Stimulated activated CD8-positive, alpha-beta memory T cell treated with anti-CD3 and anti-CD28 coated beads, Interleukin-7, amount 100 ng/mL, for 1 hour (primary cell): ENCODE results near the gene DCLK1.

Experiments used
- DNase-seq, 2 donors: peaks; one replicate each; pipeline ENCODE4 v3.0.0-alpha.2; 2020; ENCODE audit warnings: low read depth in 2 of 2

Gene DCLK1

GRCh38 chr13:36131222-36131930, at the start of gene DCLK1:
Gene DCLK1 (minus strand): TSS chr13:36131382.
- DNase-seq = no peak

DNA sequence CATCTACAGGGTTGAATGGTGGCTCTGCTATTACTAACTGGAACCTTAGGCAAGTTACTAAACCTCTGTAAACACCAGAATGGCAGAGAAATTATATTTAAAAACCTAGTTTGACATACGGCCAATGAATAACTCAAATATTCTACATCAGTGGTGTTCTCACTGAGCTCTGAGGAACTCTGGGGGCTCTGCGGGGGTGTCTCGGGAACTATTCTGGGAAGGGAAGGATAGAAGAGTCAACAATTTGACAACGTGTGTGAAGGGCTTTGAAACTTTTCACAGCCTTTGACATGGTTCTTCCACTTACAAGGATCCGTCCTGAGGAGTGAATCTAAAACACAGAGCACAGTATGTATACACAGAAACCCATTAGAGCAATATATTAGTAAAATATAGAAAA, 44.4 kb upstream of the DCLK1 start:
- no peak for DNase-seq

GRCh38 chr13:36174923-36175322, 43.7 kb upstream of the DCLK1 start:
- no peak for DNase-seq

DNA sequence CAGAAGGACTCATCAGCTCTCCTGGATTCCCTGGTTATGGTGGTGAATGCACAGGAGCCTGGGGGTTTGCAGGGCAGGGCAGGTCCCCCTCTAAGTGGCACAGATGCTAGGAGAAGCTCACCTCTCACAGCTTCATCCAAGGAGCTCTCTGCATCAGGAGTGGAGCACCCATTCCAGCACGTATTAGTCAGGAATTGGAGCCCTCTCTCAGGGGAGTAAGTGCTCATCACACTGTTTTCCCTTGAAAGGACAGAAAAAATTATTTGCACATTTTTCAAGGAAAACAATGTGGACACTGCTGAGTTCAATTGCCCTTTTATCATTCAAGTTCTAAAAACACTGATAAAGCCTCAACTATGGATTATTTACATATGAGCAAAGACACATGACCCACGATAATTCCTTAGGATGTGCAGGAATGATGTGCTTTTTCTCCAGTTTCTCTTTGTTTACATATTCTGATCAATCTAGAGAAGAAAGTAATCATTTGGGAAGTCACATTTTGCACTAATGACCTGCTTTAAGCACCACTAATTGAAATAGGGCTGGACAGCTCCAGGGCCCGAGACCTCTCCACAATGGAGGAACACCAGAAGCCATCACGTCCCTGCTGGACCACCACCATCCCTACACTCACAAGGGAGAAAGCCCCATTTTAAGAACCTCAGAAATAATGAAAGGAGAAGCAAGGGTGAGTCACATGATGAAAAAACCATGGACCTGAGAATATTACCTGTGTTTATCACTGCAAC, 42.6 kb upstream of the DCLK1 start:
- no peak for DNase-seq

DNA sequence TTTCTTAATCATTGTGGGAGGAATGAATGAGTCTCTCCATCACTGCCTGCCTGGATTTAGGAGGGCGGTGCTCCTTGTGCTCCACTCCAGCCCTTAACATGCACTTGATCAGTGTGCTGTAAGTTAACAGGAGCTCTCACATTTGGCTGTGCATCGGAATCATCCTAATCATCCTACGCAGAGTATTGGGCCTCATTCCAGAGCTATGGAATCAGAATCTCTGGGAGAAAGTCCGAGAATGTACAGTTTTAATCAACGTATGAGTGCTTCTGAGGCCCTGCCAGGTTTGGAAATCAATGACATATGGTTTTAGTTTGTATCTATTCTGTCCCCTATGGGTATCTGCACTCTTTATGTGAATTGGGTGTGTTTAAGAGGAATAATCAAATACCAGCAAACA, 34.9 kb upstream of the DCLK1 start:
- DNase-seq = no peak

GRCh38 chr13:36163809-36164308, 32.7 kb upstream of the DCLK1 start:
- DNase-seq = no peak

DNA sequence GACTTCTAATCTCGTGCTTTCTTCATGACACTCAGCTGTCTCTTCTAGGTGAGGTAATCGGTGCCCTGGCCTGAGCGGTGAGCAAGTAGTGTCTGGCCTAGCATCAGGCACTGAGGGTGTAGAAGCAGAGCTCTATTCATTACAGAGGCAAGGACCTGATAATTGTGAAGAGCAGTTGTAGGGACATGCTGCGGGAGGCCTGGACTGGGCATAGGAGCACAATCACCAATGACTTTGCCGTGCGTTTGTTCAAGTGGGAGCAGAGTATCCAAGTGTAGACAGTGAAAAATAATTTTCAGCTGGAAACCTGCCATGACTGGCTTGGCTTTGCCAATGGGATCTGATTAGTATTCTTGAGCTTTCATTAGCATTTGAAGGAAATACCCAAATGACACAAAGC, 32.1 kb upstream of the DCLK1 start:
- DNase-seq = no peak

DNA sequence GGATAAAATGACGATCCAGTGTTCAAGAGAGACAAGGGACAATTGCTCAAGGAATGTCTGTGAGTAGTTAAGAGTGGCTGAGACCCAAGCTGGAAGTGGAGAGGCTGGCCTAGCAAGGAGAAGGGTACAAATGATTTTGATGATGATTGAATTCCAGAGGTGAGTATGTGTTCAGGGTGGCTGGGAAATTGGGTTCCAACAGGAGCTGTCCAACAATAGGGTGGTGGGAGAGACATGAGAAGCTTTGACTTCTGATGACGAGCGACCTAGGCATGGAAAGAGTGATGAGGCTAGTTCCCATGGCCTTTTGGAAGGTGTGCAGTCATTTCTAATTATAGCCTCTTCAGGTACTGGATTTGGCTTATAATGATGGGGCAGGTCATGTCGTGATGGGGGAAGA, 29.1 kb upstream of the DCLK1 start:
- DNase-seq = no peak

- no peak for DNase-seq
Measured at GRCh38 chr13:36158611-36159010, 27.4 kb upstream of the DCLK1 start.

DNA sequence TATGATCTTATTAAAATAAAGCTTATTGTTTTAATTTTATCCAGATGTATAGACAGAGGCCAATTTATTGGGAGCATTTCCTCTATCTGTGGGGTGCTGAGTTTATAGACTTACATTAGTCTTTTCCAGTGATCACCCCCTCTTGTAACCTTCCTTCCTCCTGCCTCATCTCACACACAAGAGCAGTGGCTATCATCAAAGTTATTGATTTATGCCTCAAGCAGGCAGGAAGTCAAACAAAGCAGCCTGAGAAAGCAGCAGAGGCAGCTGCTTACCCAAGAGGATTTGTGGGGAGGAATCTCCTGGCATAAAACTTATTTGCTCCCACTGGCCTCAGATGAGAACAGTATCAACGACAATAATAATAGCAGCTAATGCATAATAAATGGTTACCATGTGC, 26.3 kb upstream of the DCLK1 start:
- DNase-seq = no peak

DNA sequence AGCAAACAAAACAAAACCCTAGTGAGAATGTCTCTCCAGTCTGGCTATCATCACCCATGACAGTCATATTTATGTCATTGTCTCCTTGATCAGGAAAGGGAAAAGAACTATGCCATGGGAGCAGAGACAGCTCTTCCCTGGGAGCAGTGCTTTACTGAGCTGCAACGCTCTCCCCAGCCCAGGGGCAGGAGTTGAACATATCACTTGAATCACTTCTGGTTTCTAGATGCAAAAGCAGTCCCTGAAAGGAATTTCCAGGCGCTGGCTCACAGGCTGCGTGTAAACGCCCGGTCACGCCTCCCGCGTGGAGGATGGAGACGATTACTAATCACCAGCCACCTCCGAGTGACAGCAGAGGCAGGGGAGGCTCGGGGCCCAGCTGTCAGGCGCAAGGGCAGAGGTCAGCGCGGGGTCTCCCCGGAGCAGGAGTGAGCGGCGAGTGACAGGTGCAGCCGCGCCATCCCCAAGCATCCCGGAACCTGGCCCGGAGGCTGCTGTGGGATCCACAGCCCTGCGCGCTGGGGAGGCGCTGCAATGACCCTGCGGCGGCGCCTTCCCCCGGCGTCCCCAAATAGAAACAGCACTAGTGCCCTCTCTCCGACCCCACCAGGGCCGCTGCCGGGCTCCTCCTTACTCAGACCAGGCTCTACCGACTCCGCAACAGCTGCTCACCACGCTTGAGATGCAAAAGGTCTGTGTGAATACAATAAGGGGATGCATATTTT, 23.5 kb upstream of the DCLK1 start:
- no peak for DNase-seq

GRCh38 chr13:36151591-36151990, 20.4 kb upstream of the DCLK1 start:
- DNase-seq = no peak

GRCh38 chr13:36148446-36148845, 17.3 kb upstream of the DCLK1 start:
- no peak for DNase-seq

DNA sequence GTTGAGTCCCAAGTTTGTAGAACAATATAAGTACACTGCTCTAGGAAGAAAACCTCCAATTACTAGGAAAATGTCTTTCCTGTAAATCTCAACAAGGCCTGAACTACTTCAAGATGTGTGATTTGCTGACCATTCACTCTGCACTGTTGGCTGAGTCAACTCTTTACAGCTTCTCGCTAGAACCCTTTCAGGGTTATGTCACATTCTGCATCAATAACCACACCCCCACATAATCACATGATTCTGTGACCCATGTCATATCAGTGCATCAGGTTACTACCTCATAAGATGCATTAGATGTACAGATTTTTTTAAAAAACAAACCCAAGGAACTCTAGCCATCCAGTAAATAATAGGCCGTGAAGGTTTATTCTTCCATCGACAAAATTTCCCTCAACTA, 16.1 kb upstream of the DCLK1 start:
- no peak for DNase-seq

DNA sequence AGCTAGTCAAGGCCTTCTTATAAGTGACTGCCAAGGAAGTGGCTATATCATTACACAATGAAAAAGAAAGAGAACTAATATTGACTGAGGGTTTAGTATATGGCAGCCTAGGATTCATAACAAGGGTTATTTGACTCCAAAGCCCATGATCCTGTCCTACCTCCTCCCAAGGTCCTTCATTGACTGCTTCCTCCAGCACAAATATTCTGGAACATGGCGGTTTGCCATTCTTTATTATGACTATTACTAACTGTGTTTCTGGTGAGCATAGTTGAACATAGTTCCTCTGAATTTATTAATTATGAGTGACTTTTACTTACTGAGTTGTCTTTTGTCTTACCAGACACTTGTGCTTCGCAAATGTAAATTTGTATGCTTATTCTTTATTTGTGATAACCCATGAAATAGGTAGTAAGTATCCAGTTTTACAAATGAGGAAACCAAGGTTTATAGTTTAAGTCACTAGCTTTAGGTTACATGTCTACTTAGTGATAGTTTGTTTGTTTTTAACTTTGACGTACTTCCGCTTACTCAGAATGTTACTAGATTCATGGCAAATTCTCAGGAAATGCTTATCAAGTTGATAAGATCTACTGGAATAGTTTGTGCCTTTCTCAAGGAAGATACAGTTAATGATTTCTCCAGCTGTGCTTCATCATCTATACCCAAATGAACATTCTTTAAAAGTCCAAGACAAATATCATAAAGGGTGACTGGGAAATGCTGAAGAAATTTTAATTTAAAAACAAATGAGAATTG, 15.5 kb upstream of the DCLK1 start:
- no peak for DNase-seq

DNA sequence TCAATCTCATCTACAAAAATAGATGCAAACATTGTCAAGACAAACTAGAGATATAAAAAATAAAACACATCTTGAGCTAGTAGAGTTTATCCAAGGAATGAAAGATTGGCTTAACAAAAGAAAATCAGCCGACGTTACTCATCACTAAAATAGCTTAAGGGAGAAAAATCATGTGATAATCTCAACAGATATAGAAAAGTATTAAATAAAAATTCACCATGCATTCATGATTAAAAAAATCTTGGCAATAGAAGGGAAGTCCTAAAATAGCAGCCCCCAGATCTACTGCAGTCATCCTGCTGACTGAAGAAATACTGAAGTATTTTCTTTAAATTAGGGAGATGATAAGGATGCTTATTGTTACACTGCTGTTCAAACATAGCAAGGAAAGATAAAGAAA, 12.6 kb upstream of the DCLK1 start:
- DNase-seq = no peak

GRCh38 chr13:36142735-36143134, 11.6 kb upstream of the DCLK1 start:
- no peak for DNase-seq

- DNase-seq = no peak
Measured at GRCh38 chr13:36135876-36136275, 4.7 kb upstream of the DCLK1 start.

DNA sequence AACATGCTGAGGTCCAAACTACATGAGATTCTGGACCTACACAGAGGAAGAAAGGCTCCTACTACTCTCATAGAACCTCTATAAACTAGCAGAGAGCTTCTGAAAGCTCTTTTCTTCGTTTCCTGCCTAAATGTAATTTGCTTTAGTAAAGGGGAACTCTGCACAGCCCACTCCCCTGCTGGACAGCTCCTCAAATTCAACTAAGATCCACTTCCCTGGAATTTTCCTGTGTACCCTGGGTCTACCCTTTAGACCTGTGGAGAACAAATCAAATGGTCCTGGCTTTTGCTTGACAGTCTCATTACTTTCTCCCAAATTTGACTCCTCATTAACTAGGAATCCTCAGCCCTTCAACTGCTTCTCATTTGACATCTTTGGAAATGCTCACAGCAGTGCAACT, 3.5 kb upstream of the DCLK1 start:
- DNase-seq = no peak

GRCh38 chr13:36133950-36134626, 2.9 kb upstream of the DCLK1 start:
- no peak for DNase-seq

GRCh38 chr13:36132376-36132775, 1.2 kb upstream of the DCLK1 start:
- no peak for DNase-seq
